ENCODE measurements around the gene EDEM2.
"Not testable (repeated sequence)": the region's sequence is repeated elsewhere in the genome, so short reads cannot be mapped to it uniquely, and the experiment has no call there.

EDEM2 gene

DNA sequence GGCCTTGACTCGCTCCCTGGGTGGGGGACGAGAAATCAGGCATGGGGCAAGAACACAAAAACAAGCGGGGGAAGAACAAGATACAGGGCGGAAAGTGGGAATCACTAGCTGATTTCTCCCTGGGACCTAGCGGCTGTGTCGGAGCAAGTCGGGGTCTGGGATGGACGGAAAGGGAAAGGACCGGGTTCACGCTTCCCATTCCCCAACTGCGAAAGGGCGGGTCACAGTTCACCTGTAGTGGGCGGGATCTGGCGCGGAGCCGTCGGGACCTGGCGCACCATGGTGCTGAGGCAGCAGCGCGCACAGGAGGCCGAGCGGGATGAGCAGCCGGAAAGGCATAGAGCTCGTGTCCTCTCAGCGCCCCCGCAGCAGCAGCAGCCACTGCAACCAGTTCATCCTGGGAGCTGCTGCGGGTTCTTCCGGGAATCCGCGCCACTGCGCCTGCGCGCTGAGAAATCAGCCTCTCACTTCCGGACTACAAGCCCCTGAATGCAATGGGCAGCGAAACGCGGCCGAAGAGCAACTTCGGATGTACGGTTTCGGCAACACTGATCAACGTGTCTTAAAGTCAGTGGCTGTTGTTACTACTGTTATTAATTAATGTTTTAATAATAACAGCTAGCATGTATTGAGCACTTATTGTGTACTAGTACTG lies at the start of gene EDEM2:
TSS of gene EDEM2 (minus strand) at position 417 of the 655 bp plus-strand sequence. CDS start at position 339, 78 bp downstream.
- peak; percentile 97 for DNase-seq

DNA sequence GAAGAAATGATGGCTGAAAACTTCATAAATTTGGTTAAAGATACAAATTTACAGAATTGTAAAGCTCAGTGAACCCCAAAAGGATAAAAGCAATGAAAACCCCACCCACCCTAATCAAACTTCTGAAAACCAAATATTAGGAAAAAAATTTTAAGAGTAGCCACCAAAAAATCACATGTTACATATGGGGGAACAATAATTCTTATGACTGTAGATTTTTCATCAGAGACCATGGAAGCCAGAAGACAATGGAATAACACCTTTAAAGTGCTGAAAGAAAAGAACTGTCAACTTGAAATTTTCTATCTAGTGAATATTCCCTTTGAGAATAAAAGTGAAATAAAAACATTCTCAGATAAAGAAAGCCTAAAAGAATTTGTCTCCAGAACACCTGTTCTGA lies 49.2 kb upstream of the EDEM2 start:
- no peak for DNase-seq

DNA sequence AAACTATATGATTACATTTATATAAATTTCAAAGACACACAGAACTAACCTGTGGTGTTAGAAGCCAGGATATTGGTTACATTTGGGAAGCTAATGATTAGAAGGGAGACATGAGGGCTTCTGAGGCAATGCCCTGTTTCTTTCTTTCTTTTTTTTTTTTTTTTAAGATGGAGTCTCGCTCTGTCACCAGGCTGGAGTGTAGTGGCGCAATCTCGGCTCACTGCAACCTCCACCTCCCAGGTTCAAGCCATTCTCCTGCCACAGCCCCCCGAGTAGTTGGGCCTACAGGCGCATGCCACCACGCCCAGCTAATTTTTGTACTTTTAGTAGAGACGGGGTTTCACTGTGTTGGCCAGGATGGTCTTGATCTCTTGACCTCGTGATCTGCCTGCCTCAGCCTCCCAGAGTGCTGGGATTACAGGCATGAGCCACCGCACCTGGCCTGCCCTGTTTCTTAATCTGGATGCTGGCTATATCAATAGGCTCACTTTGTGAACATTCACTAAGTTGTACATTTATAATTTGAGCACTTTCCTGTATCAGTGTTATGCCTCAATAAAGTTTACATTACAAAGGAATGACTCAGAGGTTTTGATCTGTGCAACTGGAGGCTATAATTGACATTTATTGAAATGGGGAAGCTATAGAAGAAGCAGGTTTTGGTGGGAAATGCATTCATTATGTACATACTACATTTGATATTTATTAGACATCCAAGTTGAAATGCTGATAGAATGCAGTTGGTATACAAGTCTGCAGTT lies 46.1 kb upstream of the EDEM2 start:
- DNase-seq = not testable (repeated sequence)

- no peak for DNase-seq
These were observed 45.2 kb upstream of the EDEM2 start for GRCh38 chr20:35192118-35192872.

- DNase-seq = no peak
These were observed 44.4 kb upstream of the EDEM2 start for GRCh38 chr20:35191419-35192117.

GRCh38 chr20:35190556-35190955 lies 43.4 kb upstream of the EDEM2 start:
- no peak for DNase-seq

DNA sequence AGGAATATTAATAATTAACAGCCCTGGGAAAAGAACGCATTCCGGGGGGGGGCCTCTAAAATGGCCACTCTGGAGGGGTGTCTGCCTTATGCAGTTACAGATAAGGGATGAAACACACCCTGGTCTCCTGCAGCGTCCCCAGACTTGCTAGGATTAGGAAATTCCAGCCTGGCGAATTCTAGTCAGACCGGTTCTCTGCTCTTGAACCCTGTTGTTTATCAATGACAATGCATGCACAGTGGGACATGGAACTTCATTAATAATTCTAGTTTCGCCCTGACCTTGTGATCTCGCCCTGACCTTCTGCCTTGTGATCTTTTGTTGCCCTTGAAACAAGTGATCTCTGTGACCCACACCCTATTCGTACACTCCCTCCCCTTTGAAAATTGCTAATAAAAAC lies 42.1 kb upstream of the EDEM2 start:
- not testable (repeated sequence) for DNase-seq

DNA sequence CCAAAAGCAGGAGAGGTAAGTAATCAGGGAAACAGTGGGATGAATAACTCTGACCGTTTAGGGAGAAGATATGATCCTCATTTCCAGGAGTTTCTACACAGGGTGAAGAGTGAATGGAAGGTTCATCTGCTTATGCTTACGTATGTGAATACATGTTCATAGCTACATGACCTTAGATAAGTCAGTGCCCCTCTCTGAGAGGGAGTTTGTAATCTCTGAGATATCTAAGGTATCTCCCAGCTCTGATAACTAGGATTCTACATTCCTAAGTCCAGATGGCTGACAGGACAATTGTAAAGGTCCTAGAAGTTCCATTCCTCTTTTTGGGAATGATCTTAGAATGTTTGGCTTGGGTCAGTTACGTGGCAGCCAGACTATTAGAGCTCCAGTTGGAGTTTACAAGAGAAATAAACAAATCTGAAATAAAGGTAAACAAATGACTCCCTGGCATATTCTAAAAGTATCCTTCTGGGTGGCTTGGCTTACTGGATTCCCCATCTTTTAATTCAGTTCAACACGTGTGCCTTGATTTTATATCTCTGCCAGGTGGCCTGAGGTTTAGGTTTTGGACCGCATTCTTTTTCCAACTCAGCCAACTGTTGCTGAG lies 40.6 kb upstream of the EDEM2 start:
- DNase-seq = no peak

DNA sequence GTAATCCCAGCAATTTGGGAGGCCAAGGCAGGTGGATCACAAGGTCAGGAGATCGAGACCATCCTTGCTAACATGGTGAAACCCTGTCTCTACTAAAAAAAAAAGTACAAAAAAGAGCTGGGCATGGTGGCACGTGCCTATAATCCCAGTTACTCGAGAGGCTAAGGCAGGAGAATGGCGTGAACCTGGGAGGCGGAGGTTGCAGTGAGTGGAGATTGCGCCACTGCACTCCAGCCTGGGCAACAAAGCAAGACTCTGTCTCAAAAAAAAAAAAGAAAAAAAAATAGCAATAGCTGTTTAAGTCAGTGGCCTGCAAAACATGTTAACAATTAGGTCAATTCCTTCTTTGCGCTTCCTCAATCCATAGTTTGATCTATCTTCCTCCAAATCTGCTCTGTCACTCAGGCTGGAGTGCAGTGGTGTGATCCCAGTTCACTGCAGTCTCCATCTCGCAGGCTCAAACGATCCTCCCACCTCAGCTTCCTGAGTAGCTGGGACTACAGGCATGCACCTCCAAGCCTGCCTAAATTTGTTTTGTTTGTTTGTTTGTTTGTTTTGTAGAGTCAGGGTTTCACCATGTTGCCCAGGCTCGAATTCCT lies 39.7 kb upstream of the EDEM2 start:
- DNase-seq = not testable (repeated sequence)

- DNase-seq = no peak
These were observed 34.6 kb upstream of the EDEM2 start for GRCh38 chr20:35181731-35182130.

DNA sequence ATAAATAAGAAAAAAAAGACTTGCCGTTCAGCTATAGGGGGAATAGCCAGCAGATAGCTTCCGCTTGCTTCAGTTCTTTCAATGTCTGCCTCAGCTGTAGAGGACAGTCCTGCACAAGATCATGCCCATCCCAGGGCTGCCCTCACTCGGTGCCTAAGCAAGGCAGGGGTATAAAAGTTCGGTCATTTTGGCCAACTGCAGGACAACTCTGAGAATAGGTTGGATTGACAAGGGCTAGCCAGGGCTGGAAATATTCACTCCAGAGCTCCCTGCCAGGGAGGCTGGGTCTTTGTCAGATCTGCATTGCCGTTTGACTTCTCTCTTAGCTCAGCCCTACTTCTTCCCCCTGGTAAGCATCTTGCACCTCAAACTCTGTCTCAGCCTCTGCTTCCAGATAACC lies 33.1 kb upstream of the EDEM2 start:
- no peak for DNase-seq

DNA sequence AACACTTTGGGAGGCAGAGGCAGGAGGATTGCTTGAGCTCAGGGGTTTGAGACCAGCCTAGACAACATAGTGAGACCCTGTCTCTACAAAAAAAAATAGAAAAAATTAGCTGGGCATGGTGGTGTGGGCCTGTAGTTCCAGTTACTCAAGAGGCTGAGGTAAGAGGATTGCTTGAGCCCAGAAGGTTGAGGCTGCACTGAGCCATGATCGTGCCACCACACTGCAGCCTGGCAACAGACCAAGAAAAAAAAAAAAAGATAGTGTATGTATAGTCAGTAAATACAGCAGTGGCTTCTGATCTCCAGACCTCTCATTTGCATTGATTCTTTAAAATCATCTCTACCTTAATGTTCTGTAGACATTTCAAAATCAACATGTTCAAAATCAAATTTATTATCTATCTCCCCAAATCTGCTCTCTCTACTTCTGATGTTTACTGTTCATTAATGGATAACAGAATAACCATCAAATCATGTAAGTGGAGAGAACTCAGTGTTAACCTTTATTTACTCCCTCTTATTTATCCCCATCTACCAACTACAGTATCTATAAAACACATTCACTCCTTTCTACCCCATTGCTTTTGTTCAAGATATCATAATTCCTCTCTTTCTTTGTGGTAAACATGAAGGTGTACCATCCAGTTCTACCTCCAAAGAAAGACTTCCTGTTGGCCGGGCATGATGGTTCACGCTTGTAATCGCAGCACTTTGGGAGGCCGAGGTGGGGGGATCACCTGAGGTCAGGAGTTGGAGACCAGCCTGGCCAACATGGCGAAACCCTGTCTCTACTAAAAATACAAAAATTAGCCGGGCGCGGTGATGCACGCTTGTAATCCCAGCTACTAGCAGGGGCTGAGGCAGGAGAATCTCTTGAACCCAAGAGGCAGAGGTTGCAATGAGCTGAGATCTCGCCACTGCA lies 32.4 kb upstream of the EDEM2 start:
- DNase-seq = no peak

DNA sequence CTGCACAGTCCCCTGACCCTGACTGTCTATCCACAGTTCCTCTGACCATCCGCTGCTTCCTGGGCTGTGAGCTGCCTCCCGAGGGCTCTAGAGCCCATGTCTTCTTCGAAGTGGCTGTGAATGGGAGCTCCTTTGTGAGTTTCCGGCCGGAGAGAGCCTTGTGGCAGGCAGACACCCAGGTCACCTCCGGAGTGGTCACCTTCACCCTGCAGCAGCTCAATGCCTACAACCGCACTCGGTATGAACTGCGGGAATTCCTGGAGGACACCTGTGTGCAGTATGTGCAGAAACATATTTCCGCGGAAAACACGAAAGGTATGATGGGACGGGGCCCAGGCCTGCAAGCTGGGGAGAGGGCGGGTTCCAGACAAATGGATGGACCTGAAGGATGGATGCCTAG lies 29.0 kb upstream of the EDEM2 start:
- no peak for DNase-seq

- DNase-seq = no peak
These were observed 27.5 kb upstream of the EDEM2 start for GRCh38 chr20:35174458-35175216.

- DNase-seq = no peak
These were observed 26.5 kb upstream of the EDEM2 start for GRCh38 chr20:35173576-35174192.

- no peak for DNase-seq
These were observed 25.3 kb upstream of the EDEM2 start for GRCh38 chr20:35172434-35172806.

- peak; percentile 7 for DNase-seq
These were observed 24.8 kb upstream of the EDEM2 start, which contains the start of gene PROCR for GRCh38 chr20:35171753-35172433. Gene PROCR, plus strand, starts transcription at chr20:35172072. Its CDS starts 83 bp downstream, at chr20:35172155.

DNA sequence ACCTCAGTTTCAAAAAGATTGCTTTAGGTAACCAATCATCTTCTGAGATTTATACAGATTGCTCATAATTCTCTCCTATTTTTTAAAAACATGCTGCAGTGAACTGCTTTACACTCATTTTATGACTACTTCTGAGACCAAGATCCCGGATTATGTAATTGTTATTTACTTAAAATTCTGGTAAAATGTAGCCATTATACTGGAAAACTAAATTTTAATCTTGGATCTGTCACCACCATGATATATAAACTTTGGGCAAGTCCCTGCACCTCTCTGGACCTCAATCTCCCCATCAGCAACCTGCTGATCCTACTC lies 24.3 kb upstream of the EDEM2 start:
- no peak for DNase-seq

- not testable (repeated sequence) for DNase-seq
These were observed 21.7 kb upstream of the EDEM2 start for GRCh38 chr20:35168701-35169409.
